Lower leg skin (tissue), 3 donors: ENCODE data around the gene UBA1.

ENCODE experiments used
- CTCF ChIP-seq, 3 donors: fragments of 450-650 bp; IDR thresholded peaks; one replicate each; pipeline ENCODE4 v1.5.1; 2016; ENCODE audit warnings: antibody characterized with exemption in 3 of 3, mild to moderate bottlenecking in 3 of 3, moderate library complexity in 2 of 3
- POLR2A ChIP-seq, 2 donors: fragments of 450-650 bp; IDR thresholded peaks; one replicate each; pipeline ENCODE4 v1.6.1; 2016 to 2017; ENCODE audit warnings: antibody characterized with exemption in 2 of 2, mild to moderate bottlenecking in 1 of 2, moderate library complexity in 1 of 2

GRCh38 chrX:47172971-47173792 is 20.4 kb upstream of the UBA1 start:
- no peak for TF ChIP-seq POLR2A (IDR thresholded peaks at IDR 0.05)
- TF ChIP-seq CTCF (IDR thresholded peaks at IDR 0.05), result no peak
